ENCODE measurements around the gene SLC45A3.

The SLC45A3 gene

GRCh38 chr1:205710201-205711062 lies 30.1 kb upstream of the SLC45A3 start:
- H3K27me3 Mint-ChIP-seq (ENCODE audit: low read depth) = no peaks in the 10 kb centered on the region
- no peaks in the 10 kb centered on the region for H3K9me3 Mint-ChIP-seq
- TF ChIP-seq, protein P1, sequence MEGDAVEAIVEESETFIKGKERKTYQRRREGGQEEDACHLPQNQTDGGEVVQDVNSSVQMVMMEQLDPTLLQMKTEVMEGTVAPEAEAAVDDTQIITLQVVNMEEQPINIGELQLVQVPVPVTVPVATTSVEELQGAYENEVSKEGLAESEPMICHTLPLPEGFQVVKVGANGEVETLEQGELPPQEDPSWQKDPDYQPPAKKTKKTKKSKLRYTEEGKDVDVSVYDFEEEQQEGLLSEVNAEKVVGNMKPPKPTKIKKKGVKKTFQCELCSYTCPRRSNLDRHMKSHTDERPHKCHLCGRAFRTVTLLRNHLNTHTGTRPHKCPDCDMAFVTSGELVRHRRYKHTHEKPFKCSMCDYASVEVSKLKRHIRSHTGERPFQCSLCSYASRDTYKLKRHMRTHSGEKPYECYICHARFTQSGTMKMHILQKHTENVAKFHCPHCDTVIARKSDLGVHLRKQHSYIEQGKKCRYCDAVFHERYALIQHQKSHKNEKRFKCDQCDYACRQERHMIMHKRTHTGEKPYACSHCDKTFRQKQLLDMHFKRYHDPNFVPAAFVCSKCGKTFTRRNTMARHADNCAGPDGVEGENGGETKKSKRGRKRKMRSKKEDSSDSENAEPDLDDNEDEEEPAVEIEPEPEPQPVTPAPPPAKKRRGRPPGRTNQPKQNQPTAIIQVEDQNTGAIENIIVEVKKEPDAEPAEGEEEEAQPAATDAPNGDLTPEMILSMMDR (IDR thresholded peaks at IDR 0.05; ENCODE audit: unreplicated experiment in 3 of 3) = no peak
- peaks cover 40% of the 10 kb centered on the region for H3K36me3 Mint-ChIP-seq (ENCODE audit: low read depth)
- H3K4me1 Mint-ChIP-seq = peaks cover 67% of the 10 kb centered on the region
- peak overlapping the region; percentile 68 to 92 (median 79) for H3K27ac Mint-ChIP-seq
- no peak overlapping the region for H3K4me3 Mint-ChIP-seq

DNA sequence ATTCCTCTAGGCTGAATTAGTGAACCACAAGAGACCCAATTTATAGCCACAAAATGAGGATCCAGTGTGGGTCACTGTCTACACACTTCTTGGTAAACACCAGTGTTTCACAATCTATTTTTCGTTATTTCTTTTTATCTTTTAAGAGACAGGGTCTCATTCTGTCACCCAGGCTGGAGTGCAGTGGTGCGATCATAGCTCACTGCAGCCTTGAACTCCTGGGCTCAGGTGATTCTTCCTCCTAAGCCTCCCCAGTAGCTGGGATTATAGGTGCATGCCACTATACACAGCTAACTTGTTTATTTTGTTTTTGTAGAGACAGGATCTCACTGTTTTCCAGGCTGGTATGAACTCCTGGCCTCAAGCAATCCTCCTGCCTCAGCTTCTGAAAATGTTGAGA lies 29.3 kb upstream of the SLC45A3 start:
- Mint-ChIP-seq H3K27ac (peak overlapping the region; percentile 71 to 92 (median 79)), H3K4me1 (peaks cover 68% of the 10 kb centered on the region), H3K36me3 (ENCODE audit: low read depth) (peaks cover 32% of the 10 kb centered on the region), H3K9me3 (no peaks in the 10 kb centered on the region), H3K27me3 (ENCODE audit: low read depth) (no peaks in the 10 kb centered on the region), H3K4me3 (no peak overlapping the region)
- TF ChIP-seq, protein P1 (IDR thresholded peaks at IDR 0.05; ENCODE audit: unreplicated experiment in 3 of 3) = no peak

DNA sequence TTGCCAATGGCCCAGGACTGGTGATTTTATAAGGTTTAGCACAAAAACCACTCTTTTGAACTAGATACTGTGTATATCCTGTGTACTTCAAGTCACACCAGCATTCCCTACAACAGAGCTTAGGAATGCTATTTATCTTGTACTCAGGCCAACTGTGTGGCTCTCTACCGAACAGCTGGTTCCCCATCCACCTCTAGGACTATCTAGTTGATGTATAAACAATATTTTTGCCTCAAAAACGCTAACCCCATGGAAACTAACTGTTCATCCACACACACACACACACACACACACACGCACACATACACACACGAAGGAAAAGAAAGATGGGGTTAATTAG lies 28.7 kb upstream of the SLC45A3 start:
- Mint-ChIP-seq H3K36me3 (ENCODE audit: low read depth) (peaks cover 30% of the 10 kb centered on the region), H3K27me3 (ENCODE audit: low read depth) (no peaks in the 10 kb centered on the region), H3K27ac (peak overlapping the region; percentile 71 to 92 (median 79)), H3K4me1 (peaks cover 64% of the 10 kb centered on the region), H3K9me3 (no peaks in the 10 kb centered on the region), H3K4me3 (no peak overlapping the region)
- TF ChIP-seq, protein P1 (IDR thresholded peaks at IDR 0.05; ENCODE audit: unreplicated experiment in 3 of 3) = no peak

- H3K27me3 Mint-ChIP-seq (ENCODE audit: low read depth) = no peaks in the 10 kb centered on the region
- H3K27ac Mint-ChIP-seq = peak overlapping the region; percentile 85 to 92 (median 86)
- no peaks in the 10 kb centered on the region for H3K9me3 Mint-ChIP-seq
- peaks cover 71% of the 10 kb centered on the region for H3K4me1 Mint-ChIP-seq
- TF ChIP-seq, protein P1 (IDR thresholded peaks at IDR 0.05; ENCODE audit: unreplicated experiment in 3 of 3) = no peak
- H3K4me3 Mint-ChIP-seq = no peak overlapping the region
- peaks cover 26% of the 10 kb centered on the region for H3K36me3 Mint-ChIP-seq (ENCODE audit: low read depth)
Measured at GRCh38 chr1:205706601-205707502, 26.5 kb upstream of the SLC45A3 start.

- TF ChIP-seq, protein P1 (IDR thresholded peaks at IDR 0.05; ENCODE audit: unreplicated experiment in 3 of 3) = no peak
- H3K4me1 Mint-ChIP-seq = peaks cover 66% of the 10 kb centered on the region
- no peaks in the 10 kb centered on the region for H3K9me3 Mint-ChIP-seq
- H3K4me3 Mint-ChIP-seq = no peak overlapping the region
- H3K36me3 Mint-ChIP-seq (ENCODE audit: low read depth) = peaks cover 18% of the 10 kb centered on the region
- no peaks in the 10 kb centered on the region for H3K27me3 Mint-ChIP-seq (ENCODE audit: low read depth)
- peak overlapping the region; percentile 44 to 84 (median 72) for H3K27ac Mint-ChIP-seq
Measured at GRCh38 chr1:205704903-205705302, 24.6 kb upstream of the SLC45A3 start.

All from nephron (organoid).